GM08714 (cell line): ENCODE results near the gene ST8SIA5.

Experiments used
- H3K4me3 ChIP-seq: fragments of 200-500 bp; sonication (Bioruptor generic); 2 replicates; pipeline ENCODE4 v1.5.1; 2014; ENCODE audit warnings: mild to moderate bottlenecking, low read length, inconsistent platforms
- ZNF274 ChIP-seq: IDR thresholded peaks from 2 replicates; pipeline ENCODE4 v1.6.1; 2012; ENCODE audit warnings: mild to moderate bottlenecking, low read depth, low read length

Gene ST8SIA5

DNA sequence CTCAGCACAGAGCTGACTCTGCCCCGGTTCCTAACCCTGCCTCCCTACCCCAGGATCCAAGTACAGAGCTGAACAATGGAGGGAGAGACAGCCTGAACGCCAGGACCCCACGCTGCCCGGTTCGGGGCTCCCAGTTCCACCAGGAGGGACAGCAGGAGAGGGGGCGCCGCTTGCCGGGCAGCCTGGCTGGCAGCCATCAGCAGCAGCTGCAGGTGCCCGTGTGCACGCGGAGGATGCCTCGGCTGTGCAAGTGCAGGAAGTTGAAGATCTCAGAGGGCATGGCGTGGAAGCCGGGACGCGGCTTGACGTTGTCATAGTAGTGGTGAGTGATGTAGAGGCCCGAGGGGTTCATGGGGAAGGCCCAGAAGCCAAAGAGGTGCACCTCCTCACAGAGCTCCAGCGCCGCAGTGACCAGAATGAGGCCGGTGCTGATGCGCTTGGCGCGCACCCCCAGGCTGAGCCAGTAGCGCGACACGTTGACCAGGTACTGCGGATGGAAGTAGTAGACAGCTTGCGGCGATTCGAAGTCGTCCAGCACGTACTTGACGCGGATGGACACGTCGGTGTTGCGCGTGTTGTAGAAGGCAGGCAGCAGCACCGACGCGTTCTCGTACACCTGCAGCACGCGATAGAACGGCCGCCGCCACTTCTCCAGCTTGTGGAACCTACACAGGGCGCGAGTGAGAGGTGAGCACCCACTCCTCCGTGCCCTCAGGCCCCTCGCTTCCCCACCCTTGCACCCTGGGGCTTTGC is 76.8 kb downstream of the ST8SIA5 start:
- TF ChIP-seq ZNF274: no peak
- H3K4me3 ChIP-seq: no peak overlapping the region

DNA sequence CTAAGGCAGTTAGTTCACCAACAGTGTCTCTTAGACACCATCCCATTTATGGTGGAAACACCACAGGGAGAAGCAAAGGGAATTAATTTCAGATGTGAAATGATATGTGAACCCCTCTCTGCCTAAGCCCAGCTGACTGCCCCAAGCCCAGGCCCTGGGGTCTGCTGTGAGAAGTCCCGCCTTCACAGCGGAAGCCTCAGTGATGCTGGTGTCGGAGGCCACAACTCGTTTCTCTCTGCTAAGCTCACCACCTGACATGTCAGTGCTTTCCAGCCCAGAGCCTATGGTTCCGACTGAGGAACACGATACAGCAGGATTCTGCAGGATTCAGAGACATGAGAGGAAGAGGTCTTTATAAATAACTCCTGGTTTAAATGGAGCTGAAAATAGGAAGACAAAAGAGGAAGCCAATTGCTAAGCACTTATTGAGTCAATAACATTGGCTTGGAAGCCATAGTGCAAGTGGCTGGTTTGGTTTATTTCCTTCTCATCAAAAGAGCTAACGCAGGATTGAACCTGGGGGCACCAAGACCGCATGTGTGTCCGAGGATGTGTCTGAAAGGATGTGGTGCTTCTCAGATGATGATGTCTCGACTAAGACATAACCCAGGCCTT is 78.0 kb downstream of the ST8SIA5 start:
- H3K4me3 ChIP-seq: no peak overlapping the region
- no peak for TF ChIP-seq ZNF274

- no peak for TF ChIP-seq ZNF274
- H3K4me3 ChIP-seq: no peak overlapping the region
These were observed 78.8 kb downstream of the ST8SIA5 start for GRCh38 chr18:46678041-46678440.

GRCh38 chr18:46677611-46678010 is 79.2 kb downstream of the ST8SIA5 start:
- no peak for TF ChIP-seq ZNF274
- no peak overlapping the region for H3K4me3 ChIP-seq

DNA sequence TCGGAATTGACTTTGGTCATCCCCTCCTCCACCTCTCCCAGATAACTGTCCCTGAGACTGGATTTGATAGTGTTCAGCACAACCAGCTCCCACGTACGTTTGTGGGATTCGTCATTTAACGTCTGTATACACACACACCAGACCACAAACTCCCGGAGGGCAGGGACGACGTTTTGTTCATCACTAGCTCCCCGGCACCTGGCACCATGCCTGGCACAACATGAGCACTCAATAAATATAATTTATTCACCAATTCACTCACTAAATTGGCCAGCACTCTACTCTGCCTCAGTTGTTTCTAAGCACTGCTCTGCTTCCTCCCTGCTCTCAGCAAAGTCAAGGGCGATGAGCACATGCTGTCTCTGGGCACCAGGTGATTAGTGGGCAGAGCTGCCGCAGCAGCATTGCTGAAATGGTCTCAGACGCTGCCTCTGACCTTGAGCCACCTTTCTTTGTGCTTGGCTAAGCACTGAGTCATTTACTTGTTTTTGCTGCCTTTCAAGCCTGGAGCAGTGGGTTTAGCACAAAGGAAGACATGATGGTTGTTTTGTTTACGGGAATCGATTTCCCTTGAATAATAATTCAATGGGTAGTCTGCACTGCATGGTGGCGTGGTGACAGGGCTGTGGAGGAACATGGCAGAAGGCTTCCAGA is 80.5 kb downstream of the ST8SIA5 start:
- no peak overlapping the region for H3K4me3 ChIP-seq

GRCh38 chr18:46675112-46675511 is 81.7 kb downstream of the ST8SIA5 start:
- H3K4me3 ChIP-seq: no peak overlapping the region
- TF ChIP-seq ZNF274: no peak

More for the DNA sequence above, 80.5 kb downstream of the ST8SIA5 start:
- no peak for TF ChIP-seq ZNF274

DNA sequence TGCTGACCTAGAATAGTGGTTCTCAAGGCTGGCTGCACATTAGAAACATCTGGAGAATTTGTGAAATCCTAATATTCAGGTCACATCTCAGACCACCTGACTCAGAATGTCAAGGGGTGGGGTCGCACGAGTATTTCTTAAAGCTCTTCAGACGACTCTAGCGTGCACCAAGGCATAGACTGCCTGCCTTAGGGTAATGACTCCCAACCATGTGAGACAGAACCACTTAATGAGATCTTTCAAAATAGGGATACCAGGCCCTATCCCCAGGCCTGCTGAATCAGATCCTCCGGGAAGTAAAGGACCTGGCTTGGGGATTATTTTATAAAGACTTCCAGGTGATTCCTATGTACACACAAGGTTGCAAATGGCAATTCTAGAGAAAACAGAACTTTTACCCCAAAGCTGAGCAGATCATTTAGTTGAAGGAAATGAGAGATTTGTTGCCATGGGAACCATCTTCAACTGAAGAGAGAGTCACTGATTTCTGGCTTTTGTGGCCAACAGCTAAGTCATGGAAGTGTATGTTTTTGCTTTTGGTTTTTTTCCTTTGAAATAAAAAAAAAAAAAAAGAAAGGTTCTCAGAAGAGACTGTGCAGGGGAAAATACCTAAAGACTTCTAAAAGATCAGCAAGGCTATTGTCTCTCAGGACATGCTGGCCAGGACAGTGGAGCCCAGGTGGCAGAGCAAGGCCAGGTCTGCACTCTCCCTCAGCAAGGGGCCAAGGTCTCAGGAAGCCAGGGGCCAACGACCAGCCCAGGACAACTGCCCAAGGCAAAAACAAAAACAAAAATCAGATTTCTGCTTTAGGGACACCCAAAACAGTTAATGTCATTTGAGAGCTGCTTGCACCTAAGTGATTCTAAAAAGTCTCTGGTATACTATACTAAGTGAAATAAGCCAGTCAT is 84.5 kb downstream of the ST8SIA5 start:
- TF ChIP-seq ZNF274: no peak
- no peak overlapping the region for H3K4me3 ChIP-seq

- no peak for TF ChIP-seq ZNF274
- H3K4me3 ChIP-seq: no peak overlapping the region
These were observed 88.2 kb downstream of the ST8SIA5 start for GRCh38 chr18:46668694-46669093.

- no peak overlapping the region for H3K4me3 ChIP-seq
- no peak for TF ChIP-seq ZNF274
These were observed 88.7 kb downstream of the ST8SIA5 start for GRCh38 chr18:46668135-46668534.

DNA sequence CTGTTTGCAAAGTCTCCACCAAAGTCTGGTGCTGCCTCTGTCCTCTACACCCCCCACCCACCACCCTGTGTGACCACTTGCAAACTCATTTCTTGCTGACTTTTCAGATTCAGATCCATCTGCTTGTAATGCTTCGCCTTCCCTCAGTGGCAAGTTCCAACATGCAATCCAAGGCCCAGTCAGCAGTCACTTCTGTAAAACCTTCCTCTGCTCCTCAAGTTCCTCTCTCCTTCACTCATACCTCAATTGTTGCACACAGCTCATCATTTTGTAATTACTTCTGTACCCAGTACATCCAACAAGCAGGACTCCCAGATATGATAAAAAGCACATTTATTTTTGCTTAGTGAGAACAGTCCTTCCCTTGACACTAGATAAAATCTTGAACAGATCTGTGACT is 93.3 kb downstream of the ST8SIA5 start:
- TF ChIP-seq ZNF274: no peak
- H3K4me3 ChIP-seq: no peak overlapping the region

- no peak overlapping the region for H3K4me3 ChIP-seq
- TF ChIP-seq ZNF274: no peak
These were observed 95.7 kb downstream of the ST8SIA5 start for GRCh38 chr18:46660957-46661749.

- TF ChIP-seq ZNF274: no peak
- no peak overlapping the region for H3K4me3 ChIP-seq
These were observed 97.4 kb downstream of the ST8SIA5 start for GRCh38 chr18:46659484-46659883.
